AG04449 (cell line): ENCODE data around the gene DHRS9.

Source experiments
- CTCF ChIA-PET: fragments of 350-600 bp; formaldehyde crosslinking; extraction: SDS; loops from one replicate; lab custom pipeline; 2021; ENCODE audit warnings: antibody characterized with exemption; lab: Yijun Ruan, JAX
- POLR2A ChIA-PET: fragments of 400-600, 350-600 bp; formaldehyde crosslinking; extraction: SDS; loops from one replicate; lab custom pipeline; 2020; ENCODE audit warnings: antibody characterized with exemption, inconsistent platforms; lab: Yijun Ruan, JAX
- DNase-seq: peaks from one replicate; pipeline ENCODE4 v3.0.0-alpha.2; 2010; ENCODE audit warnings: low read depth, low spot score
- H3K4me3 ChIP-seq: 2 replicates; pipeline ENCODE4 v1.5.1; 2011; ENCODE audit warnings: low read depth, mild to moderate bottlenecking, control low read depth, low read length
- TF ChIP-seq, protein P1 (sequence below): IDR thresholded peaks from one replicate; pipeline ENCODE4 v1.5.1; 2011; ENCODE audit warnings: mild to moderate bottlenecking, moderate library complexity, low read length, control low read depth, inconsistent platforms; ENCODE audit not compliant: insufficient read depth; ENCODE audit errors: missing control alignments

DHRS9 gene

DNA sequence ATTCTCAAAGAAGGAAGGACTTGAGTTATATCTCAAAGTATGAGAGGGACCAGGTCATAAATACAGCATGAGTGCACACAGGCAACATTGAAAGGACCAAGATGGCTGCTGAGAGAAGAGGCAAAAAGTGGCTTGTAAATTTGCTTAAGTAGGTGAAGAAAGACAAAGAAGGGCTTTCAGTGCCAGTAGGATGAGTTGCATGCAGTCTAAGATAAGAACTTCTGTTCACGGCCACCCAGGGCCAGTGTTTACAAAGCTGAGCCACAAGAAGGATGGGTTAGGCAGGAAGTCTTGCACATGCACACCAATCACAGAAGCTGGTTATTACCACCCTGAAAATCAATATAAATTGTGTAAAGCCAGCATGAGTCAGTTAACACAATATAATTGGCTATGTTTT, 35.1 kb upstream of the DHRS9 start:
- H3K4me3 ChIP-seq: no peak overlapping the region
- no peak for DNase-seq
- ChIA-PET POLR2A (no interaction called here), CTCF (no interaction called here)
- TF ChIP-seq, protein P1, sequence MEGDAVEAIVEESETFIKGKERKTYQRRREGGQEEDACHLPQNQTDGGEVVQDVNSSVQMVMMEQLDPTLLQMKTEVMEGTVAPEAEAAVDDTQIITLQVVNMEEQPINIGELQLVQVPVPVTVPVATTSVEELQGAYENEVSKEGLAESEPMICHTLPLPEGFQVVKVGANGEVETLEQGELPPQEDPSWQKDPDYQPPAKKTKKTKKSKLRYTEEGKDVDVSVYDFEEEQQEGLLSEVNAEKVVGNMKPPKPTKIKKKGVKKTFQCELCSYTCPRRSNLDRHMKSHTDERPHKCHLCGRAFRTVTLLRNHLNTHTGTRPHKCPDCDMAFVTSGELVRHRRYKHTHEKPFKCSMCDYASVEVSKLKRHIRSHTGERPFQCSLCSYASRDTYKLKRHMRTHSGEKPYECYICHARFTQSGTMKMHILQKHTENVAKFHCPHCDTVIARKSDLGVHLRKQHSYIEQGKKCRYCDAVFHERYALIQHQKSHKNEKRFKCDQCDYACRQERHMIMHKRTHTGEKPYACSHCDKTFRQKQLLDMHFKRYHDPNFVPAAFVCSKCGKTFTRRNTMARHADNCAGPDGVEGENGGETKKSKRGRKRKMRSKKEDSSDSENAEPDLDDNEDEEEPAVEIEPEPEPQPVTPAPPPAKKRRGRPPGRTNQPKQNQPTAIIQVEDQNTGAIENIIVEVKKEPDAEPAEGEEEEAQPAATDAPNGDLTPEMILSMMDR: no peak

DNA sequence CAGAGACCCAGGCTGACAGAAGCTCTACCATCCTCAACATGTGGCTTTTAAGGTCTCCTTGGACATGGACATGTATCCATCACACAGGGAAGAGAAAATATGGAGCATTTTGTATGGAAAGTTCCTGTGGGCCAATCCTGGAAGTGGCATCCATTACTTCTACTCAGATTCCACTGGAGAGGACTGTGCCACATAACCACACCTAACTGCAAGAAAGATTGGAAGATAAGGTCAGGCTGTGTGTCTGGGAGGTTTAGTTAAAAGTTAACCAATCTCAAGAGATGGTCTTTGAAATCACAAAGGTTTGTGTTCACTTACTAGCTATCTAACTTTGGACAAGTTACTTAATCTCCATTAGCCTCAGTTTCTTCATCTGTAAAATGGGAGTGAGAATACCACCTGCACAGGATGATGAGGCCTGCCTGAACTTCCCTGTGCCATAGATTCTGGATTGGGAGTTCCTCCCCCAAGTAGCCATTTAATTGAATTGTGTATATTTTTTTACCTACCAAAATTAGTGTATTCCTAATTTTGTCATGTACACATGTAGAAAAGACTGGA, 34.3 kb upstream of the DHRS9 start:
- TF ChIP-seq, protein P1: no peak
- DNase-seq: no peak
- CTCF ChIA-PET: no interaction called here
- H3K4me3 ChIP-seq: no peak overlapping the region
- POLR2A ChIA-PET: no interaction called here

DNA sequence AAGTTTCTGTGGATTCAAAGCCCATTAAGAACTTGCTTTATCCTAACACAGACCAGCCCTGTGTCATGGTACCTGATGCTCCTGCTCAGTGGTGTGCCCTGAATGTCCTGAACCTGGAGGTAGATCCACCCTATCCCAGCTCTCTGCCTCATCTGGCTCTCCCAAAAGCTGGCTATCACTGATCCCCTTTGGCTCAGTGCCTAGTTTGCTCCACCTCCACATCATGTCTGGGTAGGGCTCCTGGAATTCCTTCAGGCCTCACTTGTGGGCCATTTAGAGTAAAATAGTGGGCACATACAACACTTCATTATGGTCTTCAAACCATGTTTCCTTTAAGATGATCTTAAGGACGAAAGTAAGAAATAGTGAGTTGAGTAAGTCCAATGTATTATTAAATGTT, 33.5 kb upstream of the DHRS9 start:
- CTCF ChIA-PET: no interaction called here
- POLR2A ChIA-PET: no interaction called here
- TF ChIP-seq, protein P1: no peak

DNA sequence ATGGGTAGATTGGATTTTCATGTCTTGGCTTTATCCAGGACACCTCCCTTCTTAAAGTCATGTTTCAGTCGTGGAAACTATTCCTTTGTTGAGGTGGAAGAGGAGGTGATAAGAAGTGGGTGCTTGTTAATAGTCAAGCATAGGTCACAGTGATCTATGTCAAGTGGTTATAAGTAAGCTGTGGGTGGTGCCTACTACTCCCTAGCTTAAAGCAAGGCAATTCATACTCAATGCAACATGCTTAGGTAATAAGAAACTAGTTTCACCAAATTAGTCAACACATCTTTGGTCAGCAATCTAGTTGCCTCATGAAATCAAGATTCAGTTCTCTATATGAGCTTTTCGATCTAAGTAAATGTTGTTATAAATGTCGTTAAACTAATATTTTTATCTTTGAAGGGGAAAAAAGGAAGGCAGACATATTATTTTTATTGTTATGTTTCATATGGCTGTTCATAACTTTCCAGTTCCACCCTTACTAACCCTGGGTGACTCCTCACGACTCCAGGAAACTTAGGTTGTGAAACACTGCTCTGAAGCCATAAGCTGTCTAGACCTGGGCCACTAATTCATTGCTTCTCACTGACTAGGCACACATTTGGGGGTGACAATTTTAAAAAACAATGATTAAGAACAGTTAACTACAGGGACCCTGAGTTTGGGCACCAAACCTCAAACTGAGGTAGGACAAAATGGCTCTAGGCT, 32.5 kb upstream of the DHRS9 start:
- ChIA-PET CTCF (no interaction called here), POLR2A (no interaction called here)
- no peak for DNase-seq
- H3K4me3 ChIP-seq: no peak overlapping the region
- TF ChIP-seq, protein P1: no peak

More for the DNA sequence above, 33.5 kb upstream of the DHRS9 start:
- H3K4me3 ChIP-seq: no peak overlapping the region
- no peak for DNase-seq

DNA sequence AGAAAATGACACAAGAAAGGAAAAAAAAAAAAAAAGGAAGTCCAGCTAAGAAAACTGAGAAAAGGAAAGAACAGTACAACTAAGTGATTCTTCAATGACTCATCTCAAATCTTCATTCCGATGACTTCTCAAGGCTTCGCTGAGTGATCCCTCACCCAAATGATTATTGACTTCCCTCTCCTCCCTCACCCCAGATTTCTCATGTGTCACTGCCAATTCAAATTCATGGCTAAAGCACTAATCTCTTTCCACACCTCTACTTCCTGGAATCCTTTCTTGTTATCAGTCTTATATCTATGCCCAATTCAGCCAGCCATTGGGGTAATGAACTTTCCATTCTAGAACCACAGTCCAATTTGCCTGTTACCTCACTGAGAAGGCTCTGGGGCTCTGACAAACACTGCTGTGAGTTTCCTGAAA, 31.0 kb upstream of the DHRS9 start:
- ChIA-PET POLR2A (no interaction called here), CTCF (no interaction called here)
- TF ChIP-seq, protein P1: no peak
- no peak for DNase-seq
- no peak overlapping the region for H3K4me3 ChIP-seq

DNA sequence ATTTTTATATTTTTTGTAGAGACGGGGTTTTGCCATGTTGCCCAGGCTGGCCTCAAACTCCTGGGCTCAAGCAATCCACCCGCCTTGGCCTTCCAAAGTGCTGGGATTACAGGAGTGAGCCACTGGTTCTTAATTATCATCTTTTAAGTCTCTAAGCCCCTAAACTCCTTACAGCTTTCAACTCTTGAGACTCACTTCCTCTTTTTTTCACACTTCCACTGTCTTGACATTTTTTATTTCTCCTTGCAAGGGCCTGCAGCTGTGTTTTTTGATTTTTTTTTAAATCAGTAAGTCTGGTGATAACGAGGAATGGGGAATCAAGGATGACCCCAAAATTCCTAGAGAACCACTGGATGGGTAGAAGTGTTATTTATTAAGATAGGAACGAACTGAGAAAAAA, 29.7 kb upstream of the DHRS9 start:
- DNase-seq: no peak
- ChIA-PET POLR2A (no interaction called here), CTCF (no interaction called here)
- TF ChIP-seq, protein P1: no peak
- H3K4me3 ChIP-seq: no peak overlapping the region
